Naive thymus-derived CD8-positive, alpha-beta T cell (primary cell): ENCODE results near the gene QRFPR. TPM values are rescaled to one million over a fixed set of nuclear protein-coding genes. Genes with fewer than 3 reads are reported as not detected.

Experiments used
- ATAC-seq, 2 donors: fragments of 150-1000 bp; cut with Tn5 transposase in 1 of 2; sonication (Bioruptor Pico), chemical (Tn5 transposase) in 1 of 2; 1 replicate in 1 of 2; 2 replicates in 1 of 2; pipeline ENCODE4 v1.10.0; 2021; ENCODE audit warnings: mild to moderate bottlenecking in 2 of 2, moderate library complexity in 2 of 2
- POLR2A ChIA-PET: fragments of 350-600 bp; sonication (Branson Sonifier 250); formaldehyde crosslinking; loops from one replicate; lab custom pipeline; 2021; ENCODE audit warnings: antibody characterized with exemption; lab: Charles Lee
- DNase-seq, 10 donors: peaks; one replicate each; pipeline versions ENCODE4 v3.0.0 to v3.0.0-alpha.2; 2020 to 2022
- H3K27ac Mint-ChIP-seq, 10 donors: one replicate each; pipeline ENCODE4 v1.8.0; 2020 to 2022; ENCODE audit warnings: mild to moderate bottlenecking in 10 of 10, mixed read lengths in 10 of 10, moderate library complexity in 4 of 10, inconsistent platforms in 1 of 10
- H3K27me3 Mint-ChIP-seq, 5 donors: one replicate each; pipeline ENCODE4 v1.8.0; 2021 to 2022; ENCODE audit warnings: mixed read lengths in 5 of 5
- H3K36me3 Mint-ChIP-seq, 3 donors: one replicate each; pipeline ENCODE4 v1.8.0; 2020 to 2022; ENCODE audit warnings: mixed read lengths in 3 of 3, mild to moderate bottlenecking in 2 of 3, inconsistent platforms in 1 of 3
- H3K4me1 Mint-ChIP-seq, 4 donors: one replicate each; pipeline ENCODE4 v1.8.0; 2021 to 2022; ENCODE audit warnings: mixed read lengths in 4 of 4
- H3K4me3 Mint-ChIP-seq, 10 donors: one replicate each; pipeline ENCODE4 v1.8.0; 2020 to 2022; ENCODE audit warnings: mild to moderate bottlenecking in 10 of 10, mixed read lengths in 10 of 10, moderate library complexity in 6 of 10, inconsistent platforms in 1 of 10
- H3K9me3 Mint-ChIP-seq, 9 donors: one replicate each; pipeline ENCODE4 v1.8.0; 2020 to 2022; ENCODE audit warnings: mixed read lengths in 9 of 9, mild to moderate bottlenecking in 3 of 9, inconsistent platforms in 1 of 9, moderate library complexity in 1 of 9
- polyA plus RNA-seq, 3 donors: library from polyadenylated mRNA; unstranded; fragments of 300-500 nt; fragmentation: Illumina TruSeq; gene quantifications; one replicate each; pipeline ENCODE4 v1.2.3, GENCODE V29; 2021
- total RNA-seq, 8 experiments: library from RNA in 2 of 8; stranded (reverse) in 2 of 8; gene quantifications; one replicate each; pipeline ENCODE4 v1.2.3 and lab custom pipeline; 2021 to 2026

The QRFPR gene
- total and polyA plus RNA-seq, 5 experiments from 2014 or later: not detected

DNA sequence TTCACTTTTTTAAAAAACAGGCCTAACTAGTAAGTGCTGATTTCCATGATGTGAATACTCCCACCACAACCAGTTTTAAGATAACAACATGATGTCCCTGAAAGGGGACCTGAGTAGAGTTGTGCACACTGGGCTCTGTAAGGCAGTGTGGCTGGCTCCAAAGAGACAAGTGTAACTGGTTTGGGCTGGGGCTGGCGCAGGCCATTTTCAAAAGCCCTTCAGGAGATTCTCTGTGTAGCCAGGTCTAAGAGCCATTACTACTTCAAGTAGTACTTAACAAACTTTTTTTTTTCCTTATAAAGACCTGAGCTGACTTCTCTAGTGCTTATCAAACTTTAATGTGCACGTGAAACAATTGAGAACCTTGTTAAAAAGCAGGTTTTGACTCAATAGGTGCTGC is 4.3 kb downstream of the QRFPR start:
- no peak overlapping the region for H3K27ac Mint-ChIP-seq
- H3K36me3 Mint-ChIP-seq: peaks cover 0 to 10% (median 2%) of the 10 kb centered on the region in 3 donors
- POLR2A ChIA-PET: no interaction called here
- H3K4me3 Mint-ChIP-seq: no peak overlapping the region
- H3K27me3 Mint-ChIP-seq: peaks cover 32 to 55% (median 43%) of the 10 kb centered on the region in 5 donors
- H3K4me1 Mint-ChIP-seq: peaks cover 3 to 10% (median 9%) of the 10 kb centered on the region in 4 donors
- no peak for DNase-seq
- ATAC-seq: no peak
- no peaks in the 10 kb centered on the region for H3K9me3 Mint-ChIP-seq

DNA sequence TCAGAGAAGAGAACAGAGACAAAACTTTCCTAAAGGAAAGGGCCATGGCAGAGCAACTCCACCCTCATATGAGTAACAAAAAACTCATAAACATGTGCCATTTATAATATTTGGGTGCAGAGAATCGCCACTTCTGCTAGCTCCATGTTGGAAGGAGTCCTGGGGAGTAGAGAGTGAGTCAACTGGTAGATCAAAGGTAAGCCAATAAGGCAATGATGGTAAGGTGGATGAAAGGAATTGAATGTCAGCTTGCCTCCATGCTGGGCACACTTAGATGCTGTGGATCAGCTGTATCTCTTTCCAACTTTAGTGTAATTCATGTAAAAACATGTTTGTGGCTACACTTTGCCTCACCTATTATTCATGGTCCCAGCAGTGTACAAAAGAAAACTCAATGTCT is 4.7 kb downstream of the QRFPR start:
- H3K4me1 Mint-ChIP-seq: peaks cover 3 to 9% (median 8%) of the 10 kb centered on the region in 4 donors
- ATAC-seq: no peak
- peaks cover 0 to 10% (median 2%) of the 10 kb centered on the region in 3 donors for H3K36me3 Mint-ChIP-seq
- no peak overlapping the region for H3K27ac Mint-ChIP-seq
- POLR2A ChIA-PET: no interaction called here
- no peak overlapping the region for H3K4me3 Mint-ChIP-seq
- H3K27me3 Mint-ChIP-seq: peaks cover 29 to 51% (median 40%) of the 10 kb centered on the region in 5 donors
- no peaks in the 10 kb centered on the region for H3K9me3 Mint-ChIP-seq
- no peak for DNase-seq

DNA sequence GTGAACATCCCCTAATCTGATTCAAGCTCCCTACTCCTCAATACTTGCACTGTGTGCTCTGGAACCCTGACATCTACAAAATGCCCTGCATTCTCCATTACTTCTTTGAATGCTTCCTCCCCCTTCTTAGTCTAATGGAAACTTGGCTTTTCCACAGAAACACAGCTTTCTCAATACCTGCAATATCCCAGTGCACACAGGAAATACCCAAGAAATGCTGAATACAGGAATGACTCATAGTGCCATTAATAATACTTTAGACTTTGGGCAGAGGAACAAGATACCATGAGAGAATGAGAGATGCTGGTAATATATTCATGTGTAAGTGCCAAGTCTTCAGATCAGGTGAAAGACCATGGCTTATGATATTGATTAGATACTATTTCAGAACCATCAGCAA is 5.6 kb downstream of the QRFPR start:
- no peak overlapping the region for H3K27ac Mint-ChIP-seq
- peaks cover 0 to 10% (median 2%) of the 10 kb centered on the region in 3 donors for H3K36me3 Mint-ChIP-seq
- no peaks in the 10 kb centered on the region for H3K9me3 Mint-ChIP-seq
- peaks cover 29 to 49% (median 39%) of the 10 kb centered on the region in 5 donors for H3K27me3 Mint-ChIP-seq
- DNase-seq (no peak), ATAC-seq (no peak)
- POLR2A ChIA-PET: no interaction called here
- H3K4me3 Mint-ChIP-seq: no peak overlapping the region
- peaks cover 3 to 7% (median 7%) of the 10 kb centered on the region in 4 donors for H3K4me1 Mint-ChIP-seq

DNA sequence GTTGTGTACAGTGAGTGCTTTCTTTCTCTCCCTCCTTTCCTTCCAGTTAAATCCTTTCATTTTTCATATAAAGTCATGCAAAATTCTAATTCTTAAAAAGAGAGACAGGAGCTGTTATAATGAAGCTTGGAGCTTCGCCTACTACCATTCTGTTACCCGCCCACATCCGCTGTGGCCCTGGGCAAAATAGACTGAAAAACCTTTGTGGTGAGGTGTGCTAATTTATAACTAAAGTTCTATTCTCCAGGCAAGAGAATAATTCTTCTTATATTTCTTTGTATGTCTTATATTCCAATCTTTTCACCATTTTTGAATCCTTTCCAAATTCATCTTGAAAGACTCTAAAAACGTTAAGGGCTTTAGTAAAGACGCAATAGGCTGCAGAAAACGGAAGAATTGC is 7.0 kb downstream of the QRFPR start:
- DNase-seq: no peak
- peaks cover 0 to 2% (median 0%) of the 10 kb centered on the region in 3 donors for H3K36me3 Mint-ChIP-seq
- peaks cover 21 to 35% (median 27%) of the 10 kb centered on the region in 5 donors for H3K27me3 Mint-ChIP-seq
- peaks cover 0 to 3% (median 0%) of the 10 kb centered on the region in 4 donors for H3K4me1 Mint-ChIP-seq
- H3K9me3 Mint-ChIP-seq: no peaks in the 10 kb centered on the region
- no peak overlapping the region for H3K27ac Mint-ChIP-seq
- POLR2A ChIA-PET: no interaction called here
- H3K4me3 Mint-ChIP-seq: no peak overlapping the region
- no peak for ATAC-seq

DNA sequence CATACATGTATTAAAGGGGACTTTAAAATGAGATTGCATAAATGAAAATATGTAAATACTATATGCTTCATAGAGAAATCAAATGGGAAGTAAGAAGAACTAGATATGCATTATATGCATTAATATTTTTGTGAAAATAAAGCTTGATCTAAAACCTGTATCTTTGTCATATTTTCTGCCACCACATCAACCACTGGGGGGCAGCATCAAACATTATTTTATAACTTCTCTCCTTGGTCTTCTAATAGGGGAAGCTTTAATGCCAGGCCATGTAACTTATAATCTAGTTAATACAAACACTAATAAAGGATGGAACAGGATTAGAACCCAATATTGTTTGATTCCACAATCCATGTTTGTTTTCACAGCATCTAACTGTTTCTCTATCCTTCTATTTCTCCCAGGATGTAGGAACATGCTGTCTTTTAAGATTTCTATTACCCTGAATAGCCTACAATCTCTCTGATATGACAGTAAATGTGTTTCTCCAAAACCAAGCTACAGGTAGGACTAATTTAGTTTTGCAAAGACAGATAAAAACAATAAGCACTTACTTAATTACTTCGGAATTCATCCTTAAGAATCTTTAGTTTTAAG is 10.0 kb downstream of the QRFPR start:
- Mint-ChIP-seq H3K4me3 (no peak overlapping the region), H3K27ac (no peak overlapping the region), H3K9me3 (no peaks in the 10 kb centered on the region), H3K4me1 (peaks cover 0 to 3% (median 0%) of the 10 kb centered on the region in 4 donors), H3K27me3 (peaks cover 9 to 19% (median 13%) of the 10 kb centered on the region in 5 donors), H3K36me3 (no peaks in the 10 kb centered on the region)
- DNase-seq: peak in 3 of 10 donors; percentile 11 to 24 (median 21)
- POLR2A ChIA-PET: no interaction called here
- ATAC-seq: no peak

DNA sequence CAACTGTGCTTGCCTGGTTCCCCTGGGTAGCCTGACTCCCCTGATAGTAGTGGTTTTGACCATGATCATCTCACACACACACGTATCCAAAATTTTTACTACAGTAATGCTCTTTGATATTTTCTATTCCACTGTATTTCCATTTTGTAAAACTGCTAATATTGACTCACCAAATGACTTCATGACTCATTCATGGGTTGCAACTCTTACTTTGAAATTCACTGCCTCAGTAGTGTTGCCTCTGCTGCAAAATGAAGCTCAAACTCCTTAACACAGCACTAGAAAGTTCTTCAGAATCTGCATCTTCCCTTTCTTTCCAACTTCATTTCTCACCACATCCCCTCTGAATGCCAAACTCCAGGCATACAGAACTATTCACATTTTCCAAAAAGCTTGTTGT is 20.3 kb downstream of the QRFPR start:
- Mint-ChIP-seq H3K36me3 (peaks cover 0 to 2% (median 0%) of the 10 kb centered on the region in 3 donors), H3K4me1 (no peaks in the 10 kb centered on the region), H3K27ac (no peak overlapping the region), H3K4me3 (no peak overlapping the region), H3K27me3 (peaks cover 8 to 22% (median 14%) of the 10 kb centered on the region in 5 donors), H3K9me3 (peaks cover 0 to 3% (median under 1%) of the 10 kb centered on the region in 9 donors)
- POLR2A ChIA-PET: no interaction called here
- DNase-seq (no peak), ATAC-seq (no peak)

DNA sequence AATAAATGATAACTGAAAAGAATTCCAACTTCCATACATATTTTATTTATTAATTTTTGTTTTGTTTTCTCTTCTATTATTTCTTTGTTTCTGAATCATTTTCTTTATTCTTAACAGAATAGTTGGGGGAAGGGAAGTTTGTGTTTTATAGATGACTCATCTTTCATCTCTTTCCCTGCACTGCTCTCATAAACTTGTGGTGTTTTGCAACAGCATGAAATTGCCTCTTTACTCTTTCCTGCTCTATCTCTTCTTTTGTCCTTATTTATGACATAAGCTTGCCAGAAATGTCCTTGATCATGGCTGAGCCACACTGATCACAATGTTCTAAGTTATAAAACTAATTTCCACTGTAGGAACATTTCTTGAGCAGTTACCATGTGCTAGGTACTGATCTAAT is 22.3 kb downstream of the QRFPR start:
- no peak for DNase-seq

DNA sequence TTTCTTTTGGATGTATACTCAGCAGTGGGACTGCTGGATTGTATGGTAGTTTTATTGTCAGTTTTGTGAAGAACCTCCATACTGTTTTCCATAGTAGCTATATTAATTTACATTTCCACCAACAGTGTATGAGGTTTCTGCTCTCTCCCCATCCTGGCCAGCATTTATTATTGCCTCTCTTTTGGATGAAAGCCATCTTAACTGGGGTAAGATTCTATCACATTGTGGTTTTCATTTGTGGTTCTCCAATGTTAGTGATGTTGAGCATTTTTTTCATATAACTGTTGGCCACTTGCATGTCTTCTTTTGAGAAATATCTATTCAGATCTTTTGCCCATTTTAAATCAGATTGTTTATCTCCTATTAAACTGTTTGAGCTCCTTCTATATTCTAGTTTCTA is 27.6 kb downstream of the QRFPR start:
- Mint-ChIP-seq H3K27ac (no peak overlapping the region), H3K4me1 (no peaks in the 10 kb centered on the region), H3K27me3 (peaks cover 15 to 55% (median 24%) of the 10 kb centered on the region in 5 donors), H3K9me3 (peaks cover 7 to 32% (median 24%) of the 10 kb centered on the region in 9 donors), H3K4me3 (no peak overlapping the region), H3K36me3 (peaks cover 0 to 25% (median 0%) of the 10 kb centered on the region in 3 donors)
- DNase-seq: no peak
- POLR2A ChIA-PET: no interaction called here
- no peak for ATAC-seq

More for the DNA sequence above, 22.3 kb downstream of the QRFPR start:
- no peak overlapping the region for H3K27ac Mint-ChIP-seq
- no peaks in the 10 kb centered on the region for H3K4me1 Mint-ChIP-seq
- ATAC-seq: no peak
- POLR2A ChIA-PET: no interaction called here
- H3K9me3 Mint-ChIP-seq: peaks cover 5 to 21% (median 18%) of the 10 kb centered on the region in 9 donors
- peaks cover 12 to 41% (median 21%) of the 10 kb centered on the region in 5 donors for H3K27me3 Mint-ChIP-seq
- no peak overlapping the region for H3K4me3 Mint-ChIP-seq
- peaks cover 0 to 22% (median 0%) of the 10 kb centered on the region in 3 donors for H3K36me3 Mint-ChIP-seq

DNA sequence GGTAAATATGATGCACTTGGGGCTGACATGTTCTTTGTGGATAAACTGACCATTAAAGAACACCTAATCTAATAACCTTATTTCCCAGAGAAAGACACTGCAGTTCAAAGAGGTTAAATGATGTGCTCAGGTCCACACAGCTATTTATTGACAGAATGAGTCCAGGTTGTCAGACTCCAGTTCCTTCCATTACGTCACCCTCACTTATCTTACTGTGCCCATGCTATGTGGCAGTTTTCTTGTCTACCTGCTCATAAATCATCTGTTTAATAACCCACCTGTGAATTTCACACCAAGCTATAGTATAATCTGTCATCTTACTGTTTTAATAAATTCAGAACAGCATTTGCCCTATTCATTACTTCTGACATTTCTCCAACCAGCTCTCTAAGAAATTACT is 36.7 kb downstream of the QRFPR start:
- no peak for DNase-seq
- Mint-ChIP-seq H3K27me3 (peaks cover 0 to 10% (median 8%) of the 10 kb centered on the region in 5 donors), H3K9me3 (no peaks in the 10 kb centered on the region), H3K36me3 (no peaks in the 10 kb centered on the region), H3K4me1 (no peaks in the 10 kb centered on the region), H3K27ac (no peak overlapping the region), H3K4me3 (no peak overlapping the region)
- POLR2A ChIA-PET: no interaction called here
- ATAC-seq: no peak

DNA sequence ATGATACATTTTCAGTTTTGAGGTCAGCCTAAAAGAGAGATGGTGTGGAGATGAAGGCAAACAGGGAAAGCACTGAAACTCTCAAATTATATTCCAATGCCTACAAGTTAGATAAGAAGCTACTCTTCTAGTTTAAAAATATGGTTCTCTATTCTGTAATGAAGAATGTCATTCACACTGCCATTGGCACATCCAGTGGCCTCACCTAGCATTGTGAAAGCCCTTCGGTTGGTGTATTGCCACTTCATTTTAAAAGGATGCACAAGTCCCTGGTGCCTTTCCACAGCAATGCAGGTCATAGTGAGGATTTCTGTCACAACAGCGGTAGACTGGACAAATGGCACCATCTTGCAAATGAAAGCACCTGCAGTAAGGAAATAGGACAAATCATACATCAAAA is 40.6 kb downstream of the QRFPR start:
- H3K27me3 Mint-ChIP-seq: peaks cover 0 to 10% (median 3%) of the 10 kb centered on the region in 5 donors
- POLR2A ChIA-PET: no interaction called here

DNA sequence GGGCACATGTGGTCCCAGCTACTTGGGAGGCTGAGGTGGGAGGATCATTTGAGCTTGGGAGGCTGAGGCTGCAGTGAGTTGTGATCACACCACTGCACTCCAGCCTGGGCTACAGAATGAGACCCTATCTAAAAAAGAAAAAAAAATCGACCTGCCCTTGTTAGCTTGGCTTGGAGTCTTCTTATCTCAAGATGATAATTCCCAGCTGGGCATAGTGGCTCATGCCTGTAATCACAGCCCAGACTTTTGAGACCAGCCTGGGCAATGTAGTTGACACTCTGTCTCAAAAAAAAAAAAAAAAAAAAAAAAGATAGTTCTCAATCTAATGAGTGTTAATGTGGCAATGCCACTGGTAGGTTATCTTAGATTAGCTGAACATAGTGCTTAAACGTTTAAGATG is 41.0 kb downstream of the QRFPR start:
- Mint-ChIP-seq H3K4me1 (no peaks in the 10 kb centered on the region), H3K36me3 (no peaks in the 10 kb centered on the region), H3K4me3 (no peak overlapping the region), H3K27ac (no peak overlapping the region), H3K27me3 (peaks cover 1 to 10% (median 3%) of the 10 kb centered on the region in 5 donors), H3K9me3 (no peaks in the 10 kb centered on the region)
- POLR2A ChIA-PET: no interaction called here
- no peak for DNase-seq
- ATAC-seq: no peak

More for the DNA sequence above, 40.6 kb downstream of the QRFPR start:
- DNase-seq (no peak), ATAC-seq (no peak)
- H3K4me1 Mint-ChIP-seq: no peaks in the 10 kb centered on the region
- H3K9me3 Mint-ChIP-seq: no peaks in the 10 kb centered on the region
- H3K4me3 Mint-ChIP-seq: no peak overlapping the region
- H3K36me3 Mint-ChIP-seq: no peaks in the 10 kb centered on the region
- no peak overlapping the region for H3K27ac Mint-ChIP-seq

DNA sequence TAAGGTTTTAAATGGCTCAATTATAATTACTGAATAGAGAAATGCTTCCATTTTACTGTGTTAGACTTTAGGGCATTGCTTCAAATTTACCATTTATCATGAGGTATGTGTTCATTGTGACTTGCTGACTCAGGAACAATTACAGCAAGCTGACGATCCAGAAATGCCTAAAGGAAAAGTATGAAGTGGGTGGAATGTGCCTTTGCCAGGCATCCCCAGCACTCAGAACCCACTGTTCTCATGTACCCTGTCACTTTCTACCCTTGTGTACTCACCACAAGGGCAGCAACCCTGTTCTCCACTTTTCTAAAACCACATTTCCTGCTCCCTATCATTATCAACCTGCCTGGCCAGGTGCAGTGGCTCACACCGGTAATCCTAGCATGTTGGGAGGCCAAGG is 41.5 kb downstream of the QRFPR start:
- POLR2A ChIA-PET: no interaction called here
- Mint-ChIP-seq H3K27me3 (peaks cover 3 to 9% (median 7%) of the 10 kb centered on the region in 5 donors), H3K4me1 (no peaks in the 10 kb centered on the region), H3K27ac (no peak overlapping the region), H3K36me3 (no peaks in the 10 kb centered on the region), H3K4me3 (no peak overlapping the region), H3K9me3 (no peaks in the 10 kb centered on the region)
- no peak for DNase-seq
- ATAC-seq: no peak

DNA sequence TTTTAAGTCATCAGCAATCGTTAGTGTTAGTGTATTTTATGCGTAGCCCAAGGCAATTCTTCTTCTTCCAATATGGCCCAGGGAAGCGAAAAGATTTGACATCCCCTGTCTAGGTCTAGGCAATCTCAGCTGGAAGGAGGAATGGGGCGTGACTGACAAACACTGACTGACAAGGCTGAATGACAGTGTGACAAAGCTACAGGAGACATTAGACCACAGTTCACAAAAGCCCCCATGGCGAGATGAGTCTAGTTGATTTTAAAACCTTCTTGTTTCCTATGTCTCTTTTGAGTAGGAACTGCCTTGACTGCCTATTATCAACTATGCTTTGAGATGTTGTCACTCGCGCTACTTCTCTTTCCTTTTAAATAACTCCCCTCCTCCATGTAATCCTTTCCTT is 42.3 kb downstream of the QRFPR start:
- no peak for DNase-seq
- H3K36me3 Mint-ChIP-seq: no peaks in the 10 kb centered on the region
- POLR2A ChIA-PET: no interaction called here
- H3K4me1 Mint-ChIP-seq: no peaks in the 10 kb centered on the region
- ATAC-seq: no peak
- H3K27me3 Mint-ChIP-seq: peaks cover 4 to 9% (median 7%) of the 10 kb centered on the region in 5 donors
- no peaks in the 10 kb centered on the region for H3K9me3 Mint-ChIP-seq
- no peak overlapping the region for H3K4me3 Mint-ChIP-seq
- H3K27ac Mint-ChIP-seq: no peak overlapping the region

DNA sequence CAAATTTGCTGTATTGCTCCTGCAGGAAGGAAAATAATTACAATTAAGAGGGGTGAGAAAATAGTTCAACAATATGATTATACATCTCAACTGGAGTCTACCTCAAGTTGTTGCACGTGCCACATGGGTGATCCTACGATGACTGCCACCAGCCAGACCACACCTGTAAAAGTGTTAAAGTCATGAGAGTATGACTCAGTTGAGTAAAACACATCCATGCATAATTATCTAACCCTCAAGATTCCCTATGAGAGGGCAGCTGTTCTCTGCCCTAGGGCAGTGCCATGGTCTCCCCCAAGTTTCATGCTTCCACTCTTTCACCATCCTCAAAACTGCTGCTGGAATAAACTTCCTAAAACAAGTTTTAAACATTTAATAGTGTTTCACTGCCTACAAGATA is 44.1 kb downstream of the QRFPR start:
- POLR2A ChIA-PET: no interaction called here
- Mint-ChIP-seq H3K27me3 (peaks cover 4 to 16% (median 9%) of the 10 kb centered on the region in 5 donors), H3K36me3 (no peaks in the 10 kb centered on the region), H3K4me1 (no peaks in the 10 kb centered on the region), H3K27ac (no peak overlapping the region), H3K9me3 (no peaks in the 10 kb centered on the region), H3K4me3 (no peak overlapping the region)
- DNase-seq: no peak
- no peak for ATAC-seq
